Neural progenitor cell (in vitro differentiated cells): ENCODE data around the gene ARHGEF26.

ENCODE experiments used
- CTCF ChIP-seq: fragments of 200-600 bp; sonication (generic); IDR thresholded peaks from 2 replicates; pipeline ENCODE4 v1.5.1; 2017; ENCODE audit warnings: antibody characterized with exemption, mild to moderate bottlenecking
- EZH2 ChIP-seq: fragments of 200-600 bp; sonication (generic); IDR thresholded peaks from 2 replicates; pipeline ENCODE4 v1.6.1; 2017; ENCODE audit warnings: antibody characterized with exemption, mild to moderate bottlenecking, moderate library complexity
- EZH2phosphoT487 ChIP-seq: fragments of 200-600 bp; sonication (generic); IDR thresholded peaks from 2 replicates; pipeline ENCODE4 v1.6.1; 2017; ENCODE audit warnings: antibody characterized with exemption

GRCh38 chr3:154148541-154148940 lies 27.4 kb downstream of the ARHGEF26 start:
- TF ChIP-seq CTCF, result no peak
- TF ChIP-seq EZH2, result no peak
- no peak for TF ChIP-seq EZH2phosphoT487
